ENCODE data around the gene RFTN2. TPM values are rescaled to one million over a fixed set of nuclear protein-coding genes. Genes with fewer than 3 reads are reported as not detected.

Gene RFTN2
- total RNA-seq, 3 donors from 2014 or later, result 1.9 to 5.5 (median 2.0) TPM

GRCh38 chr2:197547163-197547900 is 128.1 kb downstream of the RFTN2 start:
- ATAC-seq (no peak), DNase-seq (no peak)
- intact Hi-C loops (cut with DNase I, micrococcal nuclease), result no loop called here
- no peaks in the 10 kb centered on the region for H3K9me3 ChIP-seq
- TF ChIP-seq, protein P1, sequence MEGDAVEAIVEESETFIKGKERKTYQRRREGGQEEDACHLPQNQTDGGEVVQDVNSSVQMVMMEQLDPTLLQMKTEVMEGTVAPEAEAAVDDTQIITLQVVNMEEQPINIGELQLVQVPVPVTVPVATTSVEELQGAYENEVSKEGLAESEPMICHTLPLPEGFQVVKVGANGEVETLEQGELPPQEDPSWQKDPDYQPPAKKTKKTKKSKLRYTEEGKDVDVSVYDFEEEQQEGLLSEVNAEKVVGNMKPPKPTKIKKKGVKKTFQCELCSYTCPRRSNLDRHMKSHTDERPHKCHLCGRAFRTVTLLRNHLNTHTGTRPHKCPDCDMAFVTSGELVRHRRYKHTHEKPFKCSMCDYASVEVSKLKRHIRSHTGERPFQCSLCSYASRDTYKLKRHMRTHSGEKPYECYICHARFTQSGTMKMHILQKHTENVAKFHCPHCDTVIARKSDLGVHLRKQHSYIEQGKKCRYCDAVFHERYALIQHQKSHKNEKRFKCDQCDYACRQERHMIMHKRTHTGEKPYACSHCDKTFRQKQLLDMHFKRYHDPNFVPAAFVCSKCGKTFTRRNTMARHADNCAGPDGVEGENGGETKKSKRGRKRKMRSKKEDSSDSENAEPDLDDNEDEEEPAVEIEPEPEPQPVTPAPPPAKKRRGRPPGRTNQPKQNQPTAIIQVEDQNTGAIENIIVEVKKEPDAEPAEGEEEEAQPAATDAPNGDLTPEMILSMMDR (IDR thresholded peaks at IDR 0.05), result no peak
- H3K4me1 ChIP-seq (ENCODE audit: low read depth), result no peaks in the 10 kb centered on the region
- no peaks in the 10 kb centered on the region for H3K36me3 ChIP-seq (ENCODE audit: low read depth)
- no peak overlapping the region for H3K4me3 ChIP-seq

DNA sequence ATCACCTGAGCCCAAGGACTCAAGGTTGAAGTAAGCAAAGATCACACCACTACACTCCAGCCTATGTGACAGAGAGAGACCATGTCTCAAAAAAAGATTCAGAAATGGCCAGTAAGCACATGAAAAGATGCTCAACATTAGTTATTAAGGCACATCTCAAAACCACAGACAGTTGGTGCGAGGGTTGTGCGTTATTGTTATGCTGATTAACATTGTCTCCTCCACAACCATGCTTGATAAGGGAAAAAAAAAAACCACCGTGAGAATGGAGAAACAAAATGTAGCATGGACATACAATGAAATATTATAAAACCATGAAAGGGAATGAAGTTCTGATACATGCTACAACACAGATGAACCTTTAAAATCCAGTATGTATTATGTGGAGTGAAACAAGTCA is 132.2 kb downstream of the RFTN2 start:
- no peak for ATAC-seq
- H3K36me3 ChIP-seq (ENCODE audit: low read depth), result no peaks in the 10 kb centered on the region
- intact Hi-C loops (cut with DNase I, micrococcal nuclease), result no loop called here

DNA sequence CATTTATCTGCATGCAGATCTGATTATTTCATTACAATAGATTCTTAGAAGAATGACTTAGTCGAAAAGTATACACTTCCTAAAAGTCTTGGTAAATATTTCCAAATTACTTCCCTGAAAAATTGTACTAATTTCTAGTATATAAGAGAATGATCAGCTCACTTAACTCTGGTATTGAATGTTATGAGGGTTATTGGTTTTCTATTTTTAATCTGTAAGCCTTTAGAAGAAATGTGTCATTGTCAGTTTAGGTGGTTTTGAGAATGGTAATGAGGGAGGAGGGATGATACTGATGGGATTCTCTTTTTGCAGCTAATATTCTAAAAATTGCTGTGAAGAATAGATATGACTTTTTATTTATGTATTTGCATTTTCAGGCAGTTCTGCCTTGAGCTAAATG is 135.7 kb downstream of the RFTN2 start:
- TF ChIP-seq, protein P1 (IDR thresholded peaks at IDR 0.05), result no peak
- Histone ChIP-seq H3K36me3 (ENCODE audit: low read depth) (no peaks in the 10 kb centered on the region), H3K9me3 (no peaks in the 10 kb centered on the region), H3K4me1 (ENCODE audit: low read depth) (no peaks in the 10 kb centered on the region), H3K4me3 (no peak overlapping the region)
- DNase-seq (no peak), ATAC-seq (no peak)
- intact Hi-C loops (cut with DNase I, micrococcal nuclease), result no loop called here

More for the DNA sequence above, 132.2 kb downstream of the RFTN2 start:
- Histone ChIP-seq H3K9me3 (no peaks in the 10 kb centered on the region), H3K4me1 (ENCODE audit: low read depth) (no peaks in the 10 kb centered on the region), H3K4me3 (no peak overlapping the region)
- DNase-seq, result no peak
- TF ChIP-seq, protein P1 (IDR thresholded peaks at IDR 0.05), result no peak

DNA sequence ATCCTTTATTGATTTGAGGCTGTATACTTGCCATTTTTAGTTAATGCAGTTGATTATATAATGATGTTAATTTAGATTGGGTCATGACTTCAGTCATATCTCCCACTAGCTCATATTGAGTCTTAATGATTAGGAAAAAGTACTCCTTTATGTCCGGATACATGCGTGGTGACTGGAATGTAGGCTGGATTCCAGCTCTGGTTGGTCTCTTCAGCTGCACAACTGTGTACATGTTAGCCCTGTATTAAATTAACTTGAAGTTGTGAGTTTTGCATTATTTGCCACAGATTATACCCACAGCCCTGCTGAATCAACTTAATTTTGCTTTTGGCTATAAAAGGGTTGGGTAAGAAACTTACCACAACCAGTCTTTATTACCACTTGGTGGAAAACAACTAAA is 137.0 kb downstream of the RFTN2 start:
- H3K9me3 ChIP-seq, result no peaks in the 10 kb centered on the region
- no peaks in the 10 kb centered on the region for H3K4me1 ChIP-seq (ENCODE audit: low read depth)
- H3K4me3 ChIP-seq, result no peak overlapping the region
- DNase-seq, result no peak
- no peaks in the 10 kb centered on the region for H3K36me3 ChIP-seq (ENCODE audit: low read depth)
- ATAC-seq, result no peak
- TF ChIP-seq, protein P1 (IDR thresholded peaks at IDR 0.05), result no peak
- intact Hi-C loops (cut with DNase I, micrococcal nuclease), result no loop called here

Other genes with a start within 250 kb of the RFTN2 start
- 100 to 1,000 TPM; 195 to 255 (median 238) TPM for gene SF3B1, start 240.6 kb downstream of the RFTN2 start, total RNA-seq
- 10 to 100 TPM; 28.1 to 32.4 (median 31.7) TPM for gene COQ10B, start 222.0 kb downstream of the RFTN2 start, total RNA-seq
- gene HSPD1, start 175.7 kb downstream of the RFTN2 start, total RNA-seq, result 100 to 1,000 TPM; 162 to 219 (median 172) TPM
- 100 to 1,000 TPM in 1 of 3 donors, 10 to 100 TPM in 2; 79.0 to 106 (median 84.8) TPM for gene HSPE1, start 175.2 kb downstream of the RFTN2 start, total RNA-seq
- 10 to 100 TPM; 17.6 to 26.9 (median 26.4) TPM for gene MOB4, start 159.5 kb downstream of the RFTN2 start, total RNA-seq
- 10 to 100 TPM in 2 of 3 donors, 1 to 10 TPM in 1; 7.7 to 11.2 (median 10.3) TPM for gene MARS2, start 29.8 kb upstream of the RFTN2 start, total RNA-seq
- gene BOLL, start 109.7 kb upstream of the RFTN2 start, total RNA-seq, result under 1 TPM in 1 of 3 donors, not detected in 2; 0.14 TPM
- 10 to 100 TPM in 1 of 3 donors, 1 to 10 TPM in 2; 1.6 to 10.6 (median 2.0) TPM for gene PLCL1, start 129.0 kb upstream of the RFTN2 start, total RNA-seq